Measurements from ENCODE around the gene FOXK2. TPM values are rescaled to one million over a fixed set of nuclear protein-coding genes. Genes with fewer than 3 reads are reported as not detected.

Gene FOXK2
- total and polyA plus RNA-seq, 7 experiments from 2014 or later, result 4.2 to 67.1 (median 42.3) TPM

GRCh38 chr17:82605939-82606600, 86.5 kb downstream of the FOXK2 start:
- ATAC-seq (no peak), DNase-seq (no peak)
- peaks cover 4 to 59% (median 14%) of the 10 kb centered on the region in 3 experiments for H3K36me3 ChIP-seq (ENCODE audit: control insufficient read depth in 2 of 3, insufficient read depth in 3 of 3, low read length in 3 of 3)
- no peak overlapping the region for H3K4me3 ChIP-seq (ENCODE audit: low read length)
- Mint-ChIP-seq H3K27ac (peak overlapping the region in 6 of 9 donors; percentile 32 to 84 (median 40)), H3K4me1 (peaks cover 4 to 26% (median 21%) of the 10 kb centered on the region in 7 donors), H3K4me3 (no peak overlapping the region), H3K9me3 (peaks cover 0 to 3% (median 0%) of the 10 kb centered on the region in 11 donors), H3K36me3 (peaks cover 0 to 54% (median 29%) of the 10 kb centered on the region in 5 donors), H3K27me3 (no peaks in the 10 kb centered on the region)
- H3K27me3 ChIP-seq (ENCODE audit: control insufficient read depth in 2 of 2, insufficient read depth in 2 of 2, low read length in 2 of 2), result no peaks in the 10 kb centered on the region
- no peak overlapping the region for H3K27ac ChIP-seq (ENCODE audit: low read depth, low read length)
- ChIA-PET CTCF (no interaction called here), POLR2A (no interaction called here)
- no peaks in the 10 kb centered on the region for H3K4me1 ChIP-seq (ENCODE audit: control insufficient read depth in 2 of 2, insufficient read depth in 2 of 2, low read length in 2 of 2)
- no peaks in the 10 kb centered on the region for H3K9me3 ChIP-seq (ENCODE audit: control insufficient read depth in 2 of 3, low read length in 3 of 3)
- intact Hi-C loops (cut with micrococcal nuclease), result no loop called here

GRCh38 chr17:82608816-82609215, 89.3 kb downstream of the FOXK2 start:
- ATAC-seq, result no peak
- ChIA-PET POLR2A (interaction anchor here (0.6 to 0.7 kb wide), 3 partner anchors 13 to 71 kb away, joined by 3 read pairs; no protein-coding TSS in a partner anchor), CTCF (no interaction called here)
- Mint-ChIP-seq H3K36me3 (peaks cover 0 to 42% (median 22%) of the 10 kb centered on the region in 5 donors), H3K27me3 (no peaks in the 10 kb centered on the region), H3K27ac (peak overlapping the region in 1 of 9 donors; percentile 53), H3K9me3 (peaks cover 0 to 3% (median 0%) of the 10 kb centered on the region in 11 donors), H3K4me1 (peaks cover 4 to 19% (median 13%) of the 10 kb centered on the region in 7 donors), H3K4me3 (no peak overlapping the region)
- no peak overlapping the region for H3K4me3 ChIP-seq (ENCODE audit: low read length)
- no peak for DNase-seq
- no peaks in the 10 kb centered on the region for H3K9me3 ChIP-seq (ENCODE audit: control insufficient read depth in 2 of 3, low read length in 3 of 3)
- H3K4me1 ChIP-seq (ENCODE audit: control insufficient read depth in 2 of 2, insufficient read depth in 2 of 2, low read length in 2 of 2), result no peaks in the 10 kb centered on the region
- intact Hi-C loops (cut with micrococcal nuclease), result no loop called here
- peaks cover 4 to 46% (median 4%) of the 10 kb centered on the region in 3 experiments for H3K36me3 ChIP-seq (ENCODE audit: control insufficient read depth in 2 of 3, insufficient read depth in 3 of 3, low read length in 3 of 3)
- H3K27ac ChIP-seq (ENCODE audit: low read depth, low read length), result no peak overlapping the region
- no peaks in the 10 kb centered on the region for H3K27me3 ChIP-seq (ENCODE audit: control insufficient read depth in 2 of 2, insufficient read depth in 2 of 2, low read length in 2 of 2)

GRCh38 chr17:82609655-82610054, 90.1 kb downstream of the FOXK2 start:
- Mint-ChIP-seq H3K36me3 (peaks cover 0 to 37% (median 21%) of the 10 kb centered on the region in 5 donors), H3K27me3 (no peaks in the 10 kb centered on the region), H3K9me3 (peaks cover 0 to 3% (median 0%) of the 10 kb centered on the region in 11 donors), H3K4me1 (peaks cover 0 to 10% (median 4%) of the 10 kb centered on the region in 7 donors), H3K27ac (peak overlapping the region in 4 of 9 donors; percentile 1 to 28 (median 18)), H3K4me3 (no peak overlapping the region)
- ATAC-seq (no peak), DNase-seq (no peak)
- H3K27me3 ChIP-seq (ENCODE audit: control insufficient read depth in 2 of 2, insufficient read depth in 2 of 2, low read length in 2 of 2), result no peaks in the 10 kb centered on the region
- H3K36me3 ChIP-seq (ENCODE audit: control insufficient read depth in 2 of 3, insufficient read depth in 3 of 3, low read length in 3 of 3), result peaks cover 0 to 48% (median 4%) of the 10 kb centered on the region in 3 experiments
- CTCF ChIA-PET, result interaction anchor here (0.7 kb wide), 1 partner anchor 293 kb away, joined by 3 read pairs; the partner anchor contains the start of gene CD7
- H3K4me3 ChIP-seq (ENCODE audit: low read length), result no peak overlapping the region
- H3K27ac ChIP-seq (ENCODE audit: low read depth, low read length), result no peak overlapping the region
- intact Hi-C loops (cut with micrococcal nuclease), result no loop called here
- H3K9me3 ChIP-seq (ENCODE audit: control insufficient read depth in 2 of 3, low read length in 3 of 3), result no peaks in the 10 kb centered on the region
- no peaks in the 10 kb centered on the region for H3K4me1 ChIP-seq (ENCODE audit: control insufficient read depth in 2 of 2, insufficient read depth in 2 of 2, low read length in 2 of 2)
- POLR2A ChIA-PET, result interaction anchor here (0.7 kb wide), 1 partner anchor 14 kb away, joined by 3 read pairs; no protein-coding TSS in a partner anchor

GRCh38 chr17:82611140-82612058, 91.9 kb downstream of the FOXK2 start:
- H3K36me3 Mint-ChIP-seq, result peaks cover 9 to 42% (median 20%) of the 10 kb centered on the region in 5 donors
- no peaks in the 10 kb centered on the region for H3K9me3 ChIP-seq (ENCODE audit: control insufficient read depth in 2 of 3, low read length in 3 of 3)
- no peak for DNase-seq
- no peak overlapping the region for H3K4me3 Mint-ChIP-seq
- peaks cover 0 to 3% (median 0%) of the 10 kb centered on the region in 11 donors for H3K9me3 Mint-ChIP-seq
- ChIA-PET POLR2A (no interaction called here), CTCF (interaction anchor here (1.2 kb wide), 1 partner anchor 164 kb away, joined by 3 read pairs; no protein-coding TSS in a partner anchor)
- no peak overlapping the region for H3K27ac ChIP-seq (ENCODE audit: low read depth, low read length)
- no peaks in the 10 kb centered on the region for H3K27me3 Mint-ChIP-seq
- H3K27ac Mint-ChIP-seq, result peak overlapping the region in 1 of 9 donors; percentile 17
- ATAC-seq, result no peak
- H3K4me3 ChIP-seq (ENCODE audit: low read length), result no peak overlapping the region
- no peaks in the 10 kb centered on the region for H3K27me3 ChIP-seq (ENCODE audit: control insufficient read depth in 2 of 2, insufficient read depth in 2 of 2, low read length in 2 of 2)
- intact Hi-C loops (cut with micrococcal nuclease), result no loop called here
- no peaks in the 10 kb centered on the region for H3K4me1 ChIP-seq (ENCODE audit: control insufficient read depth in 2 of 2, insufficient read depth in 2 of 2, low read length in 2 of 2)
- peaks cover 0 to 7% (median 0%) of the 10 kb centered on the region in 7 donors for H3K4me1 Mint-ChIP-seq
- peaks cover 0 to 52% (median 7%) of the 10 kb centered on the region in 3 experiments for H3K36me3 ChIP-seq (ENCODE audit: control insufficient read depth in 2 of 3, insufficient read depth in 3 of 3, low read length in 3 of 3)

- ATAC-seq, result peak; percentile 24
- H3K4me3 ChIP-seq (ENCODE audit: low read length), result no peak overlapping the region
- no peak overlapping the region for H3K4me3 Mint-ChIP-seq
- H3K4me1 ChIP-seq (ENCODE audit: control insufficient read depth in 2 of 2, insufficient read depth in 2 of 2, low read length in 2 of 2), result no peaks in the 10 kb centered on the region
- H3K27me3 ChIP-seq (ENCODE audit: control insufficient read depth in 2 of 2, insufficient read depth in 2 of 2, low read length in 2 of 2), result no peaks in the 10 kb centered on the region
- no peak for DNase-seq
- H3K9me3 ChIP-seq (ENCODE audit: control insufficient read depth in 2 of 3, low read length in 3 of 3), result no peaks in the 10 kb centered on the region
- intact Hi-C loops (cut with micrococcal nuclease), result no loop called here
- no peaks in the 10 kb centered on the region for H3K27me3 Mint-ChIP-seq
- POLR2A ChIA-PET, result no interaction called here
- H3K27ac Mint-ChIP-seq, result peak overlapping the region in 2 of 9 donors; percentile 23 to 82
- peaks cover 0 to 7% (median 0%) of the 10 kb centered on the region in 7 donors for H3K4me1 Mint-ChIP-seq
- CTCF ChIA-PET, result no interaction called here
- peaks cover 9 to 49% (median 20%) of the 10 kb centered on the region in 5 donors for H3K36me3 Mint-ChIP-seq
- H3K9me3 Mint-ChIP-seq, result peaks cover 0 to 3% (median 0%) of the 10 kb centered on the region in 11 donors
- H3K27ac ChIP-seq (ENCODE audit: low read depth, low read length), result no peak overlapping the region
- peaks cover 6 to 66% (median 12%) of the 10 kb centered on the region in 3 experiments for H3K36me3 ChIP-seq (ENCODE audit: control insufficient read depth in 2 of 3, insufficient read depth in 3 of 3, low read length in 3 of 3)
These were observed 94.0 kb downstream of the FOXK2 start for GRCh38 chr17:82613283-82614094.
